ENCODE data around the gene DCST2.
A peak's percentile ranks its signal among the peaks of the same experiment; 100 is the strongest.

Gene DCST2

DNA sequence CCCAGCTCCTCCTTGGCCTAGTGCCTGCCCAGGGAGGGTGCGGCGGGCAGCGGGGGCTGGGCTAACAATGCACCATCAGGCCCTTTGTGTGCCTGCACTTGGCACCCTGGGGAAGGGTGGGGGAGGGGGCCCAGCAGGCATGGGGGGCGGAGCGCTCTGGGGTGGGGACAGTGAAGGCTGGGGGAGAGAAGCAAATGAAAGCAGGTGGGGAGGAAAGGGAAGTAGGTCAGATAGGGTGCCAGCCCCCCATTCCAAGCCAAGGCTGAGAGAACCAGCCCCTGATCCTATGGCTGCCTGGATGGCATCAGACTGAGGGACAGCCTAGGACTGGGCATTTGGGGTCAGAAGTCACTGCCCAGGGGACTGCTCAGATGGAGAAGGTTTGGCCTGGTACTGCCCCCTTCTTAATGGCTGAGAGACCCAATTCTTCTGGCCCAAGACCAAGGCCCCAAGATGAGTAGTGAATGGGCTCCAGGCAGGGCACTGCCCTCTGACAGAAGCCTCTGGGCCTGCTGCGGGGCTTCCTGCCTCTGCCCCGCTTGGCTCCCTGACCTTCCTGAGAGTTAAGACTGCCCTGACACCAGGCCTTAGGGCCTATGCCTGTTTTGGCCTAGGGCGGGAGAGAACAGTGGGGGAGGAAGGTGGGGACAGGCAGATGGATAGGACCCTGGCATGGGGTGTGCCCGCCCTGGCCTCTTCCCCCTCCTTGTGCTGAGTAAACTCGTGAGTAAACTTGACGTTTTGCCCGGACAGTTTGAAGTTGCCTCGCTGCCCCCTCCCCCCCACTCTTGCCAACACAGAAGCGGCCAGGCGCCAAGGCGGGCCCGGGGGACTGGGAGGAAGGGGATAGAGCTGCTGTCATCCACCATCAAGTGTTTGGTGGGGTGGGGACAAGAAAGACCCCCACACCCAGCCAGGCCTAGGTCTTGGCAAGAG, 28.2 kb downstream of the DCST2 start:
- no peak for TF ChIP-seq POLR2AphosphoS5 (IDR thresholded peaks at IDR 0.05; ENCODE audit: low read depth)
- no peak for TF ChIP-seq SPI1 (IDR thresholded peaks at IDR 0.05; ENCODE audit: borderline replicate concordance, low read depth)
- no peak for TF ChIP-seq GABPA (IDR thresholded peaks at IDR 0.05; ENCODE audit: low read depth)
- TF ChIP-seq, protein P1, sequence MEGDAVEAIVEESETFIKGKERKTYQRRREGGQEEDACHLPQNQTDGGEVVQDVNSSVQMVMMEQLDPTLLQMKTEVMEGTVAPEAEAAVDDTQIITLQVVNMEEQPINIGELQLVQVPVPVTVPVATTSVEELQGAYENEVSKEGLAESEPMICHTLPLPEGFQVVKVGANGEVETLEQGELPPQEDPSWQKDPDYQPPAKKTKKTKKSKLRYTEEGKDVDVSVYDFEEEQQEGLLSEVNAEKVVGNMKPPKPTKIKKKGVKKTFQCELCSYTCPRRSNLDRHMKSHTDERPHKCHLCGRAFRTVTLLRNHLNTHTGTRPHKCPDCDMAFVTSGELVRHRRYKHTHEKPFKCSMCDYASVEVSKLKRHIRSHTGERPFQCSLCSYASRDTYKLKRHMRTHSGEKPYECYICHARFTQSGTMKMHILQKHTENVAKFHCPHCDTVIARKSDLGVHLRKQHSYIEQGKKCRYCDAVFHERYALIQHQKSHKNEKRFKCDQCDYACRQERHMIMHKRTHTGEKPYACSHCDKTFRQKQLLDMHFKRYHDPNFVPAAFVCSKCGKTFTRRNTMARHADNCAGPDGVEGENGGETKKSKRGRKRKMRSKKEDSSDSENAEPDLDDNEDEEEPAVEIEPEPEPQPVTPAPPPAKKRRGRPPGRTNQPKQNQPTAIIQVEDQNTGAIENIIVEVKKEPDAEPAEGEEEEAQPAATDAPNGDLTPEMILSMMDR (IDR thresholded peaks at IDR 0.05; ENCODE audit: insufficient read depth, low read length), result no peak
- TF ChIP-seq, protein P2, sequence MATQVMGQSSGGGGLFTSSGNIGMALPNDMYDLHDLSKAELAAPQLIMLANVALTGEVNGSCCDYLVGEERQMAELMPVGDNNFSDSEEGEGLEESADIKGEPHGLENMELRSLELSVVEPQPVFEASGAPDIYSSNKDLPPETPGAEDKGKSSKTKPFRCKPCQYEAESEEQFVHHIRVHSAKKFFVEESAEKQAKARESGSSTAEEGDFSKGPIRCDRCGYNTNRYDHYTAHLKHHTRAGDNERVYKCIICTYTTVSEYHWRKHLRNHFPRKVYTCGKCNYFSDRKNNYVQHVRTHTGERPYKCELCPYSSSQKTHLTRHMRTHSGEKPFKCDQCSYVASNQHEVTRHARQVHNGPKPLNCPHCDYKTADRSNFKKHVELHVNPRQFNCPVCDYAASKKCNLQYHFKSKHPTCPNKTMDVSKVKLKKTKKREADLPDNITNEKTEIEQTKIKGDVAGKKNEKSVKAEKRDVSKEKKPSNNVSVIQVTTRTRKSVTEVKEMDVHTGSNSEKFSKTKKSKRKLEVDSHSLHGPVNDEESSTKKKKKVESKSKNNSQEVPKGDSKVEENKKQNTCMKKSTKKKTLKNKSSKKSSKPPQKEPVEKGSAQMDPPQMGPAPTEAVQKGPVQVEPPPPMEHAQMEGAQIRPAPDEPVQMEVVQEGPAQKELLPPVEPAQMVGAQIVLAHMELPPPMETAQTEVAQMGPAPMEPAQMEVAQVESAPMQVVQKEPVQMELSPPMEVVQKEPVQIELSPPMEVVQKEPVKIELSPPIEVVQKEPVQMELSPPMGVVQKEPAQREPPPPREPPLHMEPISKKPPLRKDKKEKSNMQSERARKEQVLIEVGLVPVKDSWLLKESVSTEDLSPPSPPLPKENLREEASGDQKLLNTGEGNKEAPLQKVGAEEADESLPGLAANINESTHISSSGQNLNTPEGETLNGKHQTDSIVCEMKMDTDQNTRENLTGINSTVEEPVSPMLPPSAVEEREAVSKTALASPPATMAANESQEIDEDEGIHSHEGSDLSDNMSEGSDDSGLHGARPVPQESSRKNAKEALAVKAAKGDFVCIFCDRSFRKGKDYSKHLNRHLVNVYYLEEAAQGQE (IDR thresholded peaks at IDR 0.05; ENCODE audit: insufficient replicate concordance, low read depth), result no peak
- H3K27me3 ChIP-seq (ENCODE audit: insufficient read depth, poor library complexity, severe bottlenecking), result no peaks in the 10 kb centered on the region
- peak overlapping the region; percentile 94 for H3K27ac ChIP-seq (replicated peaks)
- H3K4me3 ChIP-seq (replicated peaks; ENCODE audit: insufficient read depth, low read length), result peak overlapping the region; percentile 72
- peak; percentile 76 to 81 for DNase-seq (ENCODE audit: low read depth in 1 of 2, low spot score in 1 of 2)

DNA sequence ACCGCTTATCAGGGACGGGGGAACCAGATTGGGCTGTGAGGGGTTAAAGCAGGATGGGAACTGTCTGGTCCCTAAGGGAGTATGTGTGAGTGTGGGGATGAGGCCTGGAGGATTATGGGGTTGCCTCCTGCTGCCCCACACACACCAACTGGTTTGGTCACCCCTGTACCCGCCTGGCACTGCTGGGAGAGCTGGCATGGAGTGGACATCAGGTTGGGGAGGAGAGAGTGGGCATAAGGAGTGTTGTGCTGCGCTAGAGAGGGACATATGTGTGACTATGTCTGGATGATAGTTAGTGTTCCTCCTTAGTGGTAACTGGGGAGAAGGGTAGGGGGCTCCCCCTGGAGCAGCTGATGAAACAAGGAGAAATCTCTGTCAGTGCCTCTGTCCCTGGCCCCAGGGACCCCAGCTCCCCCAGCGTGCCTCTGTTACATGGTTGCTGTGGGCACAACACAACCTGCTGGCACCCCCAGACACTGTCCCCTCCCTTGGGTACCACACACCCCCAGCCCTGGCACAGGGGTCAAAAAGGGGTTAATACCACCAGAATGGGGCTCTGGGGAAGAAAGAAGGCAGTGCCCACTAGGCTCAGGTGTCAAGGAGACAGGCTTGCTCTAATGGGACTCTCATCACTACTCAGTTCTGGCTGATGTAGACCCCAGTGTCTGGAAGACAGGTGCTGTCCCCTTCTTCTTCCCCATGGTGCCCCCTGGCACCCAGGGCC, 29.1 kb downstream of the DCST2 start:
- Histone ChIP-seq H3K27ac (replicated peaks) (peak overlapping the region; percentile 94), H3K4me3 (replicated peaks; ENCODE audit: insufficient read depth, low read length) (peak overlapping the region; percentile 72), H3K27me3 (ENCODE audit: insufficient read depth, poor library complexity, severe bottlenecking) (no peaks in the 10 kb centered on the region)
- peak in 1 of 2 experiments; percentile 71 for DNase-seq (ENCODE audit: low read depth in 1 of 2, low spot score in 1 of 2)
- TF ChIP-seq POLR2AphosphoS5 (IDR thresholded peaks at IDR 0.05; ENCODE audit: low read depth) (no peak; the same call in 1 of the 2 replicates), GABPA (IDR thresholded peaks at IDR 0.05; ENCODE audit: low read depth) (no peak), SPI1 (IDR thresholded peaks at IDR 0.05; ENCODE audit: borderline replicate concordance, low read depth) (no peak)
- TF ChIP-seq, protein P2 (IDR thresholded peaks at IDR 0.05; ENCODE audit: insufficient replicate concordance, low read depth), result no peak
- TF ChIP-seq, protein P1 (IDR thresholded peaks at IDR 0.05; ENCODE audit: insufficient read depth, low read length), result no peak

DNA sequence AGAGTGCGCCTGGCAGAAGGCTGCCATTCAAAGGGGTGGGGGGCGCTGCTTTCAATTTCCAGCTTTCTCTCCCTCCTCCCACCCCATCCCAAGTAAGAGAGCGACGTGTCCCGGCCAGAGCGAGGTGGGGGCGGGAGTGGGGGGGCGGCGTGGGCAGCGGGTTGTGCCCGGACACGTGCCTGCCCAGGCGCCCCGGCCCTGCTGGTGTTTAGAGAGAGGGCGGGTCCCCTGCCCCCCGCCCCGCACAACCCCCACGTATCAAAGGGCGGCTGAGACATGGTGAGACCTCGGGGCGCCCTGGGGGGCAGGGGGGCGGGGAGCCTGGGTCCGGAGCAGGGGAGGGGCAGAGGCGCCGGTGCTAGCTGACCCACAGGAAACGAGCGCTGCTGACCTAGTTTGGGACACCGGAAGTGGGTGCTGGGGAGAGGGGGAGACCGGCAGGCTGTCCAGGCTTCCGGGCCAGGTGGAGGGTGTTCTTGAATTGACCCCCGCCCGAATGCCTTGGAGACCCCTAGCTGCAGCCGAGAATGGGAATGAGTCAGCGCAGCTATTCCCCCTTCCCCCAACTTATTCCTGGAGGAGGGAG, 29.7 kb downstream of the DCST2 start:
- TF ChIP-seq, protein P2 (IDR thresholded peaks at IDR 0.05; ENCODE audit: insufficient replicate concordance, low read depth), result no peak
- TF ChIP-seq SPI1 (IDR thresholded peaks at IDR 0.05; ENCODE audit: borderline replicate concordance, low read depth) (no peak), GABPA (IDR thresholded peaks at IDR 0.05; ENCODE audit: low read depth) (peak; percentile 28; the same call in 1 of the 2 replicates), POLR2AphosphoS5 (IDR thresholded peaks at IDR 0.05; ENCODE audit: low read depth) (peak; percentile 54; the same call in 1 of the 2 replicates)
- TF ChIP-seq, protein P1 (IDR thresholded peaks at IDR 0.05; ENCODE audit: insufficient read depth, low read length), result no peak
- H3K27me3 ChIP-seq (ENCODE audit: insufficient read depth, poor library complexity, severe bottlenecking), result no peaks in the 10 kb centered on the region
- peak overlapping the region; percentile 72 for H3K4me3 ChIP-seq (replicated peaks; ENCODE audit: insufficient read depth, low read length)
- H3K27ac ChIP-seq (replicated peaks), result peak overlapping the region; percentile 94
- DNase-seq (ENCODE audit: low read depth in 1 of 2, low spot score in 1 of 2), result peak in 1 of 2 experiments; percentile 70
